Activated CD4-positive, alpha-beta T cell treated with anti-CD3 and anti-CD28 coated beads, Interleukin-2, amount 50 U/mL, for 1 hour (primary cell): Measurements from ENCODE around the gene CSHL1.
"Not testable (repeated sequence)": the region's sequence is repeated elsewhere in the genome, so short reads cannot be mapped to it uniquely, and the experiment has no call there.

Experiments
- DNase-seq: peaks from one replicate; pipeline ENCODE4 v3.0.0-alpha.2; 2020

The CSHL1 gene

GRCh38 chr17:63917646-63918045, 6.6 kb upstream of the CSHL1 start:
- no peak for DNase-seq

GRCh38 chr17:63917206-63917605, 6.1 kb upstream of the CSHL1 start:
- not testable (repeated sequence) for DNase-seq

DNA sequence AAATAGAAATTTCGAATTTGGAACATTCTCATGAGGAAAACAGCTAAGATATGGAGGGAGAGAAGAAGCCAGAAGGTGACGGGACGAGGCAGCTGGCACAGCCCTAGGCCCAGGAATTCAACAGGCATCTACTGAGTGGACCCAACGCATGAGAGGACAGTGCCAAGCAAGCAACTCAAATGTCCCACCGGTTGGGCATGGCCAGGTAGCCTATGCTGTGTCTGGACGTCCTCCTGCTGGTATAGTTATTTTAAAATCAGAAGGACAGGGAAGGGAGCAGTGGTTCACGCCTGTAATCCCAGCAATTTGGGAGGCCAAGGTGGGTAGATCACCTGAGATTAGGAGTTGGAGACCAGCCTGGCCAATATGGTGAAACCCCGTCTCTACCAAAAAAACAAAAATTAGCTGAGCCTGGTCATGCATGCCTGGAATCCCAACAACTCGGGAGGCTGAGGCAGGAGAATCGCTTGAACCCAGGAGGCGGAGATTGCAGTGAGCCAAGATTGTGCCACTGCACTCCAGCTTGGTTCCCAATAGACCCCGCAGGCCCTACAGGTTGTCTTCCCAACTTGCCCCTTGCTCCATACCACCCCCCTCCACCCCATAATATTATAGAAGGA, 5.6 kb upstream of the CSHL1 start:
- DNase-seq, result no peak

- DNase-seq, result not testable (repeated sequence)
Observed at GRCh38 chr17:63915753-63916152, 4.7 kb upstream of the CSHL1 start.

- DNase-seq, result no peak
Observed at GRCh38 chr17:63914471-63914870, 3.4 kb upstream of the CSHL1 start.

DNA sequence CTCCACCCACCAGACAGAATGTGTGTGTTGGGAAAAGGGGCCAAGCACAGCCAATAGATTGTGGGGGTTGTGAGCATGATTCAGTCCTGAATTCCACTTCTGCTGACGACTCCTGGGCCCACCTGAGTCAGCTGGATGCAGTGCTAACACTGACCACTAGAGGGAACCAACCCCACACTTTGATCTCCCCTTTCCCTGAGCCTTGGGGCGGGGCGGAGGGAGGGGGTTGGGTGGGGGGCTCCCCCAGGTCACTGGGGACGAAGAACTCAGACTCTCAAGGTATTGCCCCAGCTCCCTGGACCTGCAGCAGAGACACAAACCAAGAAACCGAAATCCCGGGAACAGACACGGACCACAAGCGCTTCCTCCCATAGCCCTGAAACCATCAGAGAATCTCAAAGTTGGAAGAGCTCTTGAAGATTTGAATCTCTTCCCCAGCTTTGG, 621 bp upstream of the CSHL1 start:
- peak; percentile 64 for DNase-seq

DNA sequence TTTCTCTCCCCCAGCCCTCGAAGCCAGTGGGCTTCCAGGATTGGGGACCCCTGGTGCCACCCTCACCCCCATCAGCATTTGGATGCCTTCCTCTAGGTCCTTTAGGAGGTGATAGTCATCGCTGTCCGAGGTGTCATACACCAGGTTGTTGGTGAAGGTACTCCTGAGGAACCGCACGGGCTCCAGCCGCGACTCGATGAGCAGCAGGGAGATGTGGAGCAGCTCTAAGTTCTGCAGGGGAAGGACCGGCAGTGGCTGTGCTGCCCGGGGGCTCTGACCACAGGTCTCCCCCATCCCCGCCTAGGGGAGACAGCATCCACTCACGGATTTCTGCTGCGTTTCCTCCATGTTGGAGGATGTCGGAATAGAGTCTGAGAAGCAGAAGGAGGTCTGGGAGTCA, 962 bp downstream of the CSHL1 start:
- no peak for DNase-seq

DNA sequence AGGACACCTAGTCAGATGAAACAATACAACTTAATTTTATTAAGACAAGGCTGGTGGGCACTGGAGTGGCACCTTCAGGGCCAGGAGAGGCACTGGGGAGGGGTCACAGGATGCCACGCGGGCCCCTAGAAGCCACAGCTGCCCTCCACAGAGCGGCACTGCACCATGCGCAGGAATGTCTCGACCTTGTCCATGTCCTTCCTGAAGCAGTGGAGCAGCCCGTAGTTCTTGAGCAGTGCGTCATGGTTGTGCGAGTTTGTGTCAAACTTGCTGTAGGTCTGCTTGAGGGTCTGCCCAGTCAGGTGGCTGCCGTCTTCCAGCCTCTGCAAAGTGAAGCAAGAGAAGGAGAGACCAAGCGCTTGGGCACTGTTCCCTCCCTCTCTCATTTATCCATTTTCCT, 1.5 kb downstream of the CSHL1 start:
- DNase-seq, result not testable (repeated sequence)

GRCh38 chr17:63907161-63907778, 3.8 kb downstream of the CSHL1 start:
- DNase-seq, result not testable (repeated sequence)

- DNase-seq, result not testable (repeated sequence)
Observed at GRCh38 chr17:63904796-63905195, 6.3 kb downstream of the CSHL1 start.

- not testable (repeated sequence) for DNase-seq
Observed at GRCh38 chr17:63903787-63904201, 7.3 kb downstream of the CSHL1 start.

DNA sequence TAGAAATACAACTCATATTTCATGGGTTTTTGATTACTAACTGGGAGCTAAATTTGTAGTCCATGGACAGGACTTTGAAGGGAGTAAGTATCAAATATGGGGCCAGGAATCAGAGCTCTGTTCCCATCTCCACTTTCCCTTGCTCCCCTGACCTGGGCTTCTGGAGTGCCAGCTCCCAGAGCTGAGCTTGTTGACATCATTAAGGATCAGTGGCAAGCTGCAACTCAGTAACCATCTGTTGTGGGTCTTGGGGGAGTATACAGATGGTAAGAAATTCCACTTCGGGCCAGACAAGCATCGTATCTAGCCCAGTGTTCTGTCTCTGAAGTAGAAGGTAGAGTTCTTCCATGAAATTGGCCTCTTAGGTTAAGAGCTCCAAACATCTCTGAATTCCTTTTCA, 9.1 kb downstream of the CSHL1 start:
- not testable (repeated sequence) for DNase-seq

DNA sequence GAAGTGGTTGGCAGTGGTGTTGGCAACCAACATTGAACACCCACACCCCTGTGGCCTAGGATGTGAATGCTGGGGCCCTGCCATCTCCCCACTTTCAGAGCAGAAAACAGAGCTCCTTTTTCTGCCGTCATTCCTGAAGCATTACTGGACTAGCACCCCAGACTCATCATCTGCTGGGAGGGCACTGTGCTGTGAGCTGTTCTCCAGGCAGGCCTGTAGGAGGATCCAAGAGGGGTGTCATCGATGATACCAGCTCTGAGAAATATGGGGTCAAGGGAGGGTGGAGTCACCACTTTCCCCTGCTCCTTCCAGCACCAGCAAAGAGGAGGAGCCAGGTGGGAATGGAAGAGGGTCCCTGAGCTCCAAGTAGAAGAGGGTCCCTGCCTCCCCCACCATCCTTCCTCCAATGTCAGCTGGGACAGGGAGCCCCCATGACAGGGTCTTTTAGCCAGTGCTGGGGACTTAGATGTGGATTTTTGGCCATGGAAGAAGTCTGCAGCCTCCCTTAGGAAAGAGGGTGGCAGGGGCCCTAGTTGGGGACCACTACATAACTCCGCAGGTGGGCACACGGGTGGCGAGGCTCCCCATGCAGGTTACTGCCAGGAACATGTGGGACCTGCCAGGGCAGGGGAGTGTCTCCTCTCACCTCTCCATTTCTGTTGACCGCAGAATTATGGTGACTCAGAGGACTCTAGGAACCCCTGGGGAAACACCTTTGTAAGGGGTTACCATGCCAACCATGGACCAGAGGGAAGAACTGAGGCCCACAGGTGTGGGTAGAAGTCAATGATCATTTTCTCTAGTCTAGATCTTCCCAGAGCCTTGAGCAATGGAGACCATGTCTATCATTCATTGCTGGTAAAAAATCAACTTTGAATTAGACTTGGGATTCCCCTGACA, 11.9 kb downstream of the CSHL1 start:
- DNase-seq, result not testable (repeated sequence)

DNA sequence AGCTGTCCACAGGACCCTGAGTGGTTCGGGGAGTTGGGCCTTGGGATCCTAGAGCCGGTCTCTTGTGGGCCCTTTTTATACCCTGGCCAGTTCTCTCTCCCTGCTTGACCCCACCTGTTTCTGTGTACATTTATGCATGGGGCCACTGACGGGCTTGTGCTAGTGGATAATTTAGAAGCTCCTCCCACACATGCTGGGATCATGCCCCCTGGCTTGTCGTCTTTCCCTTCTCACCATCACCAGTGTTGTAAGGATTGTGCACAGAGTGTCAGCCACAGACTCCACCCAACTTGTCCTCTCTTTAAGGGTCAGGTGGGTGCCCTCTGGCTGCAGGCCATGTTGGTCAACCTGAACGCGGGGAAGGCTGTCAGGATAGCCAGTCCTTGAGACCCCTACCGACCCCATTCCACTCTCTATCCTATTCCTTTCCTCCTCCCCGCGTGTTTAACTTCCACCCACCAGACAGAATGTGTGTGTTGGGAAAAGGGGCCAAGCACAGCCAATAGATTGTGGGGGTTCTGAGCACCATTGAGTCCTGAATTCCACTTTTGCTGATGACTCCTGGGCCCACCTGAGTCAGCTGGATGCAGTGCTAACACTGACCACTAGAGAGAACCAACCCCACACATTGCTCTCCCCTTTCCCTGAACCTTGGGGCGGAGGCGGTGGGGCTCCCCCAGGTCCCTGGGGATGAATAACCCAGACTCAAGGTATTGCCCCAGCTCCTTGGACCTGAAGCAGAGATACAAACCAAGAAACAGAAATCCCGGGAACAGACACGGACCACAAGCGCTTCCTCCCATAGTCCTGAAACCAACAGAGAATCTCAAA, 14.3 kb downstream of the CSHL1 start, which contains the start of gene CSH1:
TSS of gene CSH1 (minus strand) at position 51 of the 831 bp plus-strand sequence. CDS start 63 bp downstream, outside the sequence.
- not testable (repeated sequence) for DNase-seq

- not testable (repeated sequence) for DNase-seq
Observed at GRCh38 chr17:63894821-63895220, 16.2 kb downstream of the CSHL1 start.

DNA sequence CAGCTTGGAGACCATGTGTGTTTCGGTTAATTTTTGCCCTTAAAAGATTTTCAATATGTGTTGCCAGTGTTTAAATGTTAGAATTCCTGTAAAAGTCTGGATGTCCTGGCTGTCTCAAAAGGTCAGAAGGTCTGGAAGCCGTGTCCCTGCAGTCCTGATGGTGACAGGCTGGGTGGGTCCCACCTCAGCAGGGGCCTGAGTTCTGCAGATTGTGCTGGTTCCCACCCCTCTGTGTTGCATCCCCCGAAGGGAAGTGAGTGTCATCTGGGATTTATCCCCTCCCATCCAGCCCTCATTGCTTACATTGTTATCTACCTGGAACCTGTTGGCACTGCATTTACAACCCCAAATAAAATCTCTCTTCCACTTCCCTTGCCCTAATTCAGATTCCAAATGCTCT, 17.0 kb downstream of the CSHL1 start:
- not testable (repeated sequence) for DNase-seq

DNA sequence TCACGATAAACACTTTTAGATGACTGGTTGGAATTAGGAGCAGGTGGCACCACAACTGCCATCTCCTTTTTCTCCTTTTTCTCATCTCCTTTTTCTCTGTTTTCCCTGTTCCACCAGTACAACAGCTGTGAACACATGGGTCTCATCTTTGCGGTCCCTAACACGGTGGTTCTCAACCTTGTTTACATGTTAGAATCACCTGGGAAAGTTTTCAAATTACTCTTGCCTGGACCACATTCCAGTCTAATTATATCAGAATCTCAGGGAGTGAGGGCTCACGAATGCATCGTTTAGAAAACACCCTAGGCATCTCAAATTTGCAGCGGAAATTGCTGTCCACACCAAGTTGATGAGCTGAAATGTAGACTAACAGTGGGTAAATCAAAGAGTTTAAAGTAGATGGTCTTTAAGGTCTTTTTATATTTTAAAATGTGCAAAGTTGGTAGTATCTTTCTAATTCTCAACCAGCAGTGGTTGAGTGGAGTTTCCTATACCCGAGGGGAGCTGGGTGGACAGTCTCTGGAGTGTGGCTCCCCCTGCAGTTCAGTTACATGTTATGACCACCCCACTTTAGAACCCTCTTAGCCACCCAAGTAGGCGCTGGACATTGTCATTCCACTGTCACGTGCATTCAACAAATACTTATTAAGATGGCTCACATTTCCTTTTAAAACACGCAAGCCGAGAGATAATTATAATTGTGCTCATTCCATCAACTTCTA, 18.6 kb downstream of the CSHL1 start:
- DNase-seq, result not testable (repeated sequence)

DNA sequence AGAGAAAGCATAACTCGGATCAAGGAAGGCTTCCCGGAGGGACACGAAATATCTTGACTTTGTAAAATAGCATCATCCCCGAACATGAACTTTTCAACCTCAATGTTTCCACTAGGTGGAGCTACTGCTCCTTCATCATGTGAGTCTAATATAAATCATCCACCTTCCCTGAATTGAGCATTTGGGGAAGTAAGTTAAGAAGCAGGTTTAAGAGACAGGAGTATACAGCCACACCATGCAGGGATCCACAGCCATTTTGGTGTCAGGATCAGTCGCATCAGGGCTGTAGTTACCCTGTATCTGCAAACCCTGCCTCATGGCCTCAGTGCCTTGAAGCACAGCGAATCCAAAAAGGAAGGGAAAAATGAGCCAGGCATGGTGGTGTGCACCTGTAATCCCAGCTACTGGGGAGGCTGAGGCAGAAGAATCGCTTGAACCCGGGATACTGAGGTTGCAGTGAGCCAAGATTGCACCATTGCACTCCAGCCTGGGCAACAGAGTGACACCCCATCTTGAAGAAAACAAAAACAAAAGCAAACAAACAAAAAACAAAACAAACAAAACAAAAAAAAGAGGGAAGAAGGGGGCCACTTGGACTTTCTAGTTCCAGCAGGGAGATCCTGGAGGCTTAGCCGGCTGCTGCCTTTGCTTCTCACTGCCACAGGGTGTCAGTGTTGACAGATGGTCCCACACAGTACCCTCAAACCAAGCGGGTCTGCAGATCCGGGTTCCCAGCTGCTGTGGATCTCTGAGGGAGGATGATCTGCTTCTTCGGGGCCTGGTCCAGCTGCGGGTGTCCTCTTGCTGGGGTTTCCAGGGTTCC, 21.8 kb downstream of the CSHL1 start:
- not testable (repeated sequence) for DNase-seq

- not testable (repeated sequence) for DNase-seq
Observed at GRCh38 chr17:63885119-63885518, 25.9 kb downstream of the CSHL1 start.

- DNase-seq, result not testable (repeated sequence)
Observed at GRCh38 chr17:63882626-63883126, 28.4 kb downstream of the CSHL1 start.
